Loucy (cell line): Measurements from ENCODE around the gene ANKFY1.

ENCODE experiments used
- EZH2phosphoT487 ChIP-seq: fragments of 200-600 bp; IDR thresholded peaks from 2 replicates; pipeline ENCODE4 v1.6.1; 2018; ENCODE audit warnings: antibody characterized with exemption, mild to moderate bottlenecking, moderate library complexity, borderline replicate concordance
- TF ChIP-seq, protein P1 (sequence below): fragments of 200-600 bp; sonication (generic); conservative IDR thresholded peaks from 2 replicates; pipeline ENCODE4 v1.5.1; 2014; ENCODE audit warnings: mild to moderate bottlenecking, antibody characterized with exemption, low read length

DNA sequence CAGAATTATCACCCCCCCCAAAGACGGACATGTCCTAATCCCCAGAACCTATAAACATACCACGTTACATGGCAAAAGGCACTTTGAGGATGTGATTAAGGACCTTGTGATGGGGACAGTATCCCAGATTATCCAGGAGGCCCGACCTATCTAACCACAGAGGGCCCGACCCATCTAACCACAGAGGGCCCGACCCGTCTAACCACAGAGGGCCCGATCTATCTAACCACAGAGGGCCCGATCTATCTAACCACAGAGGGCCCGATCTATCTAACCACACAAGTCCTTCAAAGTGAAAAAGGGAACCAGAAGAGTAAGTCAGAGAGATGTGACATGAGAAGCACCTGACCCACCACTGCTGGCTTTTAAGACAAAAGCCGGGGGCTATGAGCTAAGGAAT, 56.8 kb downstream of the ANKFY1 start:
- TF ChIP-seq, protein P1, sequence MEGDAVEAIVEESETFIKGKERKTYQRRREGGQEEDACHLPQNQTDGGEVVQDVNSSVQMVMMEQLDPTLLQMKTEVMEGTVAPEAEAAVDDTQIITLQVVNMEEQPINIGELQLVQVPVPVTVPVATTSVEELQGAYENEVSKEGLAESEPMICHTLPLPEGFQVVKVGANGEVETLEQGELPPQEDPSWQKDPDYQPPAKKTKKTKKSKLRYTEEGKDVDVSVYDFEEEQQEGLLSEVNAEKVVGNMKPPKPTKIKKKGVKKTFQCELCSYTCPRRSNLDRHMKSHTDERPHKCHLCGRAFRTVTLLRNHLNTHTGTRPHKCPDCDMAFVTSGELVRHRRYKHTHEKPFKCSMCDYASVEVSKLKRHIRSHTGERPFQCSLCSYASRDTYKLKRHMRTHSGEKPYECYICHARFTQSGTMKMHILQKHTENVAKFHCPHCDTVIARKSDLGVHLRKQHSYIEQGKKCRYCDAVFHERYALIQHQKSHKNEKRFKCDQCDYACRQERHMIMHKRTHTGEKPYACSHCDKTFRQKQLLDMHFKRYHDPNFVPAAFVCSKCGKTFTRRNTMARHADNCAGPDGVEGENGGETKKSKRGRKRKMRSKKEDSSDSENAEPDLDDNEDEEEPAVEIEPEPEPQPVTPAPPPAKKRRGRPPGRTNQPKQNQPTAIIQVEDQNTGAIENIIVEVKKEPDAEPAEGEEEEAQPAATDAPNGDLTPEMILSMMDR = no peak
- no peak for TF ChIP-seq EZH2phosphoT487
